CD1c-positive myeloid dendritic cell (primary cell): ENCODE data around the gene ZNF101.
A peak's percentile ranks its signal among the peaks of the same experiment; 100 is the strongest.

Experiments used
- DNase-seq: peaks from one replicate; pipeline ENCODE4 v3.0.0-alpha.2; 2016; ENCODE audit errors: extremely low spot score

Gene ZNF101

GRCh38 chr19:19642506-19643157 lies 26.0 kb upstream of the ZNF101 start:
- DNase-seq: peak; percentile 15

DNA sequence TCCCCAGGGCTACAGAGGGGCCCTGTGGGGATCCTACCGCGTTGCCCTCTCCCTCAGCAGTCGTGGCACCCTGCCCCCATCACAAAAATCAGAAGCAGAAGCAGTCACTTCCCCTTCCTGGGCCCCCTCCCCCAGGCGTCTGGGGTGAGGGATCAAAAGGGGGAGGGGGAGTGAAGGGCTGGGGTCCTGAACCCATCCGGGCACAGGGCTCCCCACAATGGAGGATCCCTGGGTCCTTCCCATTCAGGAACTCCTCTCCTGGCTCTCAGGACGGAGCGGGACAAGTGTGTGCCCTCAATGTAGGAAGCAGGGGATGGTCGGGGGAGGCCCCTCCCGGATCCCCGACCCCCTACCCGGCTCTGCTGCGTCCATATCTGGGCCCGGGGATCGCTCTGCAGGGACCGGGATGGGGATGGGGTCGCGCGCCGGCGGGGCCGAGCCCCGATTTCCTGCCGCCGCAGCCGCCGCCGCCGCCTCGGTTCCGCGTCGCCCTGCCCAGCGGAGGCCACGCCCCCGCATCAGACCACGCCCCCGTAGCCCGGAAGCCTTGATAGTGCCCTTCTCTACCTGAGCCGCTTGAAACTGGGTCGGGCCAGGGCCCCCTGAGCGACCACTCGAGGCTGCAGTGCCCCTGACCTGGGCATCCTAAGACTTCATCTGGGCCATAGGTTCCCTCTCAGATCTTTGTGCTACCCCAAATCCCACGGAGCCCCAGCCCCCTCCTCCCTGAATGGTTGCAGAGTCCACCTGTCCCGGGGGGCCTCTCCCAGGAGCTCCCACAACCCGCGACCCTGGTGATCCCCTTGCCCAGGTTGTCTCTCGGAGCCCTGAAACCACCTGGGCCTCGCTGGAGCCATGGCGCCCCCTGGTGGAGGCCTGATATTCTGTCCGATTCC lies 25.2 kb upstream of the ZNF101 start, which contains the start of gene GMIP:
GMIP (minus strand) TSS at position 500 of the 896 bp plus-strand sequence; CDS start at position 372, 128 bp downstream.
- peak; percentile 80 for DNase-seq

DNA sequence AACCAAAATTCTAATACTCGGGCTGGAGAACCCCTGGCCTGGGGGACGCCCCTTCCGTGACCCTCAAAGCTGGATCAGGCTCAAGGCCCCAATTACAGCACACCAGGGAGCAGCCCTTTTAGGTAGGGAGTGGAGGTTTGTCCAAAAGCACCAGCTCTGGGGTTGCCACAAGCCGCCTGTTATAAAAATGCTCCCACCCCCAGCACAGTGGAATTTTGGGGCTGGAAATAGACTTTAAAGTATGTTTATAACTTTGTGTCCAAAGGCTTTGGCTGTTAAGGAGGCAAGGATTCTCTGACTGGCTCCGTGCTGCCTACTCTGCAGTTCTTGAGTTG lies 24.6 kb upstream of the ZNF101 start:
- no peak for DNase-seq

GRCh38 chr19:19645233-19645870 lies 23.3 kb upstream of the ZNF101 start:
- DNase-seq: no peak

GRCh38 chr19:19647037-19647835 lies 21.4 kb upstream of the ZNF101 start:
- no peak for DNase-seq

DNA sequence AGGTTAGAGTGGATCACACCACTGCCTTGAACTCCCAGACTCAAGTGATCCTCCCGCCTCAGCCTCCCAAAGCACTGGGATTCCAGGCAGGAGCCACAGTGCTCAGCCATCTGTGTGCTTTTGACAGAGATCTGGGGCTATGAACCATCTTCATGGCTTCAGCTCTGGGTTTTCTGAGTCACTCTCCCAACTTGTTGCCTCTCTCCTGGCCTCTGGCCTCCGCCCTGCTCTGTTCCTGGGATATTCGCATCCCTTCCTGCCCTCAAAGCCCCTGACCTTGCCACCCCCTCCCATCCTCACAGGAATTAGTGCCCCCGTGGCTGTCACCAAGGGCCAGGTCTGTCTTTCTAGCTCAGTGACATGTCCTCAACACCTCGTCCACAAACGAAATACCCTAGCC lies 19.5 kb upstream of the ZNF101 start:
- DNase-seq: no peak

DNA sequence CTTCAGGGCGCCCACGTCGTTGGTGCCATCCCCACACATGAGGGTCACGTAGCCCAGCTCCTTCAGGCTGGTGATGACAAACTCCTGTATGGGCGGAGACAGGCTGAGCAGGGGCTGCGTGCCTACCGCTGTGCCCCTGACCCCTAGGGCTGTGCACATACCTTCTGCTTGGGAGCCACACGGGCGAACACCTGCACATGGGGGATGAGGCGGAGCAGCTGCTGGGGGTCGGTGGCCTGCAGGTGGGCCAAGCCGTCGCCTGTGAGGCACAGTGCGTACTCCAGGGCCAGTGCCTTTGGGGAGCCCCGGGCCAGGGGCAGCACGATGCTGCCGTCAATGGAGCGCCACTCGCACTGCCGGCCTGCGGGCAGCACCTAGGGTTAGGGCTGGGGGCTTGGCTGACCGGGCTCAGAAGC lies 19.1 kb upstream of the ZNF101 start:
- DNase-seq: no peak

DNA sequence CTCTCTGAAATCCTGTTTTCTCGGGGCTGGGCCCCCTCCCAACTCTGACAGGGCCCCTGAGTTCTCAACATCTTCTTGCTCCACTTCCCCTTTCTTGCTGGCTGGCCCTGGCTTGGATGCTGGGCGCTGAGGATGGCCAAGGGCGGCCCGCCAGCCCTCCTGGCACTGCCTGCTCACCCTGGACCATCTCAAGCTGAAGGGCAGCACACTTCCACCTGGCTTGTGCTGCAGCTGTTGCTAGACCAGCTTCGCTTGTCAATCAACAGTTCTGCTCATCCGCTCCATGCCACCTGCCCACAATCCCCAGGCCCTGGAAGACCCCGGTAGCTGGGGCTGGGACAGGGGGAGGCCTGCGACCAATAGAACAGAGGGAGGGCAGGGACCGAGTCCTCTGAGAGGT lies 18.3 kb upstream of the ZNF101 start:
- no peak for DNase-seq

- DNase-seq: no peak
These were observed 17.6 kb upstream of the ZNF101 start for GRCh38 chr19:19651076-19651475.

GRCh38 chr19:19652482-19653295 lies 15.9 kb upstream of the ZNF101 start:
- DNase-seq: no peak

DNA sequence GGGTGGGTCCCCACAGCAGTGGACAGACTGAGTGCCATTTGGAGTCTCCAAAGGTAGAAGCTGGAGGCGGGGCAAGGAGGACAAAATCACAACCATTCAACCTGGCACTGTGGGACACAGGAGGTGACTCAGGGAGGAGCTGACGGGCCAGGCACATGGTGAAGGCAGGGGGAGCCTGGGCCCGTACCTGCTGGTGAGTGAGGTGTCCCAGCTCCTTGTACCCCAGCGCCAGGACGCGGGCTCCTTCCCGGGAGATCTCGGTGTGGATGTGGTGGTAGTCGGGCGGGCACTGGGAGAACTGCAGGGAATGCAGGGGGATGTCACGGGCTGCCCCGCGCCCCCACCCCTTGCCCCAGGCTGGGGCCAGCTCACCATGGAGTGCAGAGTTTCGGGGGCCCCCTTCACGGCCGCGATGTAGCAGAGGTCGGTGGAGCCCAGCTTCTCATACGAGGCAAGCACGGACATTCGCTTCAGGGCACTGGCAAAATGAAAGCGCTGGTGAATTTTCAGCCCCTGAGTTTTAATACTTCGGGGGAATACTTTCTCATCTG lies 15.0 kb upstream of the ZNF101 start:
- DNase-seq: no peak

GRCh38 chr19:19654441-19654840 lies 14.2 kb upstream of the ZNF101 start:
- DNase-seq: no peak

- no peak for DNase-seq
These were observed 13.5 kb upstream of the ZNF101 start for GRCh38 chr19:19655051-19655594.

GRCh38 chr19:19655641-19656343 lies 12.8 kb upstream of the ZNF101 start:
- DNase-seq: no peak

- DNase-seq: no peak
These were observed 11.9 kb upstream of the ZNF101 start for GRCh38 chr19:19656451-19657396.

- DNase-seq: no peak
These were observed 11.2 kb upstream of the ZNF101 start for GRCh38 chr19:19657397-19657783.

DNA sequence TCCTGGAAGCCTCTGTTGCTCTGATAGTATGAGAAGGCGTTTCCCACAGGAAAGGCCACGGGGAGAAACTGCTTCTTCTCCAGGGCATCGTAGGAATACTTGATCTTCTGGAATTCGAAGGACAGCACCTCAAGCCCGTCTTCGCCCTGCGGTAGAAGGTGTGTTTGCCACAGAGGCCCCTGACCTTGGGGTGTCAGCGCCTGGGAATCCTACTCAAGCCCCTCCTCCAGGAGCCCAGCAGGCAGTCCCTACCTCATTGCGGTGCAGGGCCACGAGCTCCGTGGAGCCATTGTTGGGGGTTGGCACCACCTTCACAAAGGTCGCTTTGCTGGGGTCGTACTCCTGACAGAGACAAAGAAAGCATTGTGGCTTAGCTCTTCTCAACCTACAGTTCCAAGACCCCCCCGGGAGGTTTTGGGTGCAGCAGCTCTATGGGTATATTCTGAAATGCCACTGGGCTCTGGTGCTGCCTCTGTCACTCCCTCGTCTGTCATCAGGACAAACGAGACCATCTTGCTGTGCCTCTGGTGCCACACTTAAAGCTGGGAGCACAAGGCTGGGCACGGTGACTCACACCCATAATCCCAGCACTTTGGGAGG lies 8.9 kb upstream of the ZNF101 start:
- DNase-seq: no peak

GRCh38 chr19:19661141-19661674 lies 7.4 kb upstream of the ZNF101 start:
- DNase-seq: no peak
